Lung (tissue), 12 donors: ENCODE measurements around the gene INO80D. TPM values are rescaled to one million over a fixed set of nuclear protein-coding genes. Genes with fewer than 3 reads are reported as not detected.

Source experiments
- ATAC-seq: fragments of 200-7000 bp; cut with Tn5 transposase; one replicate; pipeline ENCODE4 v1.9.1; 2020; ENCODE audit warnings: moderate number of reproducible peaks; ENCODE audit not compliant: insufficient read depth, low FRiP score
- DNase-seq, 3 donors: peaks; one replicate each; pipeline ENCODE4 v3.0.0-alpha.2; 2013 to 2017
- H3K27ac ChIP-seq, 2 donors: one replicate each; pipeline ENCODE4 v1.5.1; 2013; ENCODE audit warnings: mild to moderate bottlenecking in 2 of 2, moderate library complexity in 2 of 2, control low read depth in 1 of 2, inconsistent platforms in 1 of 2, low read depth in 1 of 2, low read length in 1 of 2
- H3K27me3 ChIP-seq, 3 donors: one replicate each; pipeline ENCODE4 v1.5.1; 2013; ENCODE audit warnings: low read length in 2 of 3; ENCODE audit not compliant: control insufficient read depth in 3 of 3, insufficient read depth in 3 of 3
- H3K36me3 ChIP-seq, 4 donors: one replicate each; pipeline ENCODE4 v1.5.1; 2013; ENCODE audit warnings: low read length in 4 of 4, mild to moderate bottlenecking in 1 of 4, moderate library complexity in 1 of 4; ENCODE audit not compliant: control insufficient read depth in 4 of 4, insufficient read depth in 4 of 4
- H3K4me1 ChIP-seq, 5 donors: one replicate each; pipeline ENCODE4 v1.5.1; 2013; ENCODE audit warnings: low read length in 5 of 5, mild to moderate bottlenecking in 2 of 5, moderate library complexity in 1 of 5; ENCODE audit not compliant: control insufficient read depth in 5 of 5, insufficient read depth in 5 of 5
- H3K4me3 ChIP-seq: one replicate; pipeline ENCODE4 v1.5.1; 2013; ENCODE audit warnings: mild to moderate bottlenecking, control low read depth, moderate library complexity
- H3K9ac ChIP-seq, 2 donors: one replicate each; pipeline ENCODE4 v1.5.1; 2013; ENCODE audit warnings: low read length in 2 of 2, control low read depth in 1 of 2; ENCODE audit not compliant: insufficient read depth in 1 of 2
- H3K9me3 ChIP-seq, 4 donors: one replicate each; pipeline ENCODE4 v1.5.1; 2013; ENCODE audit warnings: low read length in 3 of 4, mild to moderate bottlenecking in 1 of 4, moderate library complexity in 1 of 4; ENCODE audit not compliant: control insufficient read depth in 4 of 4, insufficient read depth in 3 of 4
- WGBS, 2 donors: extraction: QIAGEN DNeasy Blood & Tissue Kit; methylation state at CpG; one replicate each; pipeline ENCODE4 v1.1.7; 2013; 5-methylcytosine and 5-hydroxymethylcytosine counted together
- polyA plus RNA-seq, 2 donors: library from polyadenylated mRNA; stranded (reverse); fragments of 200-250 nt; gene quantifications; one replicate each; pipeline ENCODE4 v1.2.1, GENCODE V29; 2013
- total RNA-seq, 2 donors: library from RNA; depleted of rRNA in 1 of 2; stranded (reverse); fragments of >200 nt in 1 of 2; gene quantifications; one replicate each; pipeline ENCODE4 v1.2.1, GENCODE V29; 2014 to 2021
- TF ChIP-seq, protein P1 (sequence below): IDR thresholded peaks from 2 replicates; pipeline ENCODE4 v1.5.1; 2012; ENCODE audit warnings: mild to moderate bottlenecking; ENCODE audit errors: control extremely low read depth, extremely low read depth
- donor health status: control.
- donor health status: control.
- donor health status: Bipolar disorder and iron deficiency.
- donor health status: healthy.
- donor health status: DM: yes; HTN: yes; CAD: no.

INO80D gene
- total and polyA plus RNA-seq, 4 donors = 1.9 to 33.5 (median 13.7) TPM

DNA sequence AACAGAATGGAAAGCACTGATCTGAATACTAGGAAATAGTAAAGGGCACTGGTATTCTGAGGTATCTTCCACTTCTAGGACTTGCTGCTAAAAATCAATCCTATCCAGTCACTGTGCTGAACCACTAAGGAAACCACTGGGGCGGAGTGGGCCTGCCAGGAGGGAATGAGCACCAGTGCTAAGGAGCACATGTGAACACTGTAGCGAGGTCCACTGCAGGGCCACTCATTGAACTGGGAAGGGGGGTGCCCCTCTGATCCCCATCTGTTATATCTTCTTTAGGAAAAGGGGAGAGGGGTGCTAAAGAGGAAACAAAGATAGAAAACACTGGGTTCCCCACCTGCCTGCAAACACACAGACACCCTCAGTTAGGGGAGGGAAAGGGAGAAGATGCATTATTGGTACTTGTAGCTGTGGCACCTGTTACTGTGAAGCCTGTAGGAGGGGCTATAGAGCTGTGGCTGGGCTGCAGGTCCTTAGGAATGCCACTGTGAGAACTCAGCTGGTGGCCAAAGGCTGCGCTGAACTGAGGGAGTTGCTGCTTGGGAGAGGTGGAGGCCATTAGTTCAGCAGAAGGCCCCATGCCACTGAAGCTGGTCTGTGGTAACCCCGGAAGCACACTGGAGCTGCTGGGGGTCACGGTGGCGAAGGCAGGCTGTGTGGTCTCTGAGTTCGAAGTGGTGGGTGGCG lies 81.8 kb downstream of the INO80D start:
- WGBS, 2 donors = 94 to 97% methylated on average over 8 of the region's 8 CpGs
- H3K4me3 ChIP-seq = no peak overlapping the region
- H3K27ac ChIP-seq = no peak overlapping the region
- TF ChIP-seq, protein P1, sequence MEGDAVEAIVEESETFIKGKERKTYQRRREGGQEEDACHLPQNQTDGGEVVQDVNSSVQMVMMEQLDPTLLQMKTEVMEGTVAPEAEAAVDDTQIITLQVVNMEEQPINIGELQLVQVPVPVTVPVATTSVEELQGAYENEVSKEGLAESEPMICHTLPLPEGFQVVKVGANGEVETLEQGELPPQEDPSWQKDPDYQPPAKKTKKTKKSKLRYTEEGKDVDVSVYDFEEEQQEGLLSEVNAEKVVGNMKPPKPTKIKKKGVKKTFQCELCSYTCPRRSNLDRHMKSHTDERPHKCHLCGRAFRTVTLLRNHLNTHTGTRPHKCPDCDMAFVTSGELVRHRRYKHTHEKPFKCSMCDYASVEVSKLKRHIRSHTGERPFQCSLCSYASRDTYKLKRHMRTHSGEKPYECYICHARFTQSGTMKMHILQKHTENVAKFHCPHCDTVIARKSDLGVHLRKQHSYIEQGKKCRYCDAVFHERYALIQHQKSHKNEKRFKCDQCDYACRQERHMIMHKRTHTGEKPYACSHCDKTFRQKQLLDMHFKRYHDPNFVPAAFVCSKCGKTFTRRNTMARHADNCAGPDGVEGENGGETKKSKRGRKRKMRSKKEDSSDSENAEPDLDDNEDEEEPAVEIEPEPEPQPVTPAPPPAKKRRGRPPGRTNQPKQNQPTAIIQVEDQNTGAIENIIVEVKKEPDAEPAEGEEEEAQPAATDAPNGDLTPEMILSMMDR = no peak
- no peaks in the 10 kb centered on the region for H3K27me3 ChIP-seq
- DNase-seq (no peak), ATAC-seq (no peak)
- peaks cover 18 to 42% (median 29%) of the 10 kb centered on the region in 4 donors for H3K36me3 ChIP-seq
- no peak overlapping the region for H3K9ac ChIP-seq
- peaks cover 0 to 2% (median 0%) of the 10 kb centered on the region in 4 donors for H3K9me3 ChIP-seq
- H3K4me1 ChIP-seq = no peaks in the 10 kb centered on the region

DNA sequence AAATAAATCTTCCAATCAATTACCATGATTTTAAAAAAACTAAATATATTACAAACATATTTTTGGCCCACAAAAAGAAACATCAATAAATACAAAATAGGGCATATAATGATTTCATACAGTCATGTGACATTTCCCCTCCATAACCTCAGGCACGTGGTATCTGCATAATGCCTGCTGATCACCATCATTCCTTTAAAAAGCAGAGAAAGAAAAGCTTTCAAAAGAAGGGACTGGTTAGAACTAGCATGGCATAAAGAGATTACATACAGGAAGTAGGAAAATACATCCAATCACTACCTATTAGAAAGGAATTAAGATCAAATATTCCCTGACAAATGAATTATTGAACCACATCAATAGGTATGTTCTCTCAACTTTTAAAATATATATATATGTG lies 83.5 kb downstream of the INO80D start:
- H3K36me3 ChIP-seq = peaks cover 24 to 43% (median 31%) of the 10 kb centered on the region in 4 donors
- H3K9me3 ChIP-seq = peaks cover 0 to 2% (median 0%) of the 10 kb centered on the region in 4 donors
- no peaks in the 10 kb centered on the region for H3K27me3 ChIP-seq
- DNase-seq = no peak
- no peaks in the 10 kb centered on the region for H3K4me1 ChIP-seq
- TF ChIP-seq, protein P1 = no peak
- 58 to 69% methylated on average over 1 of the region's 1 CpG for WGBS, 2 donors
- H3K4me3 ChIP-seq = no peak overlapping the region
- no peak overlapping the region for H3K9ac ChIP-seq
- H3K27ac ChIP-seq = no peak overlapping the region
- ATAC-seq = no peak

DNA sequence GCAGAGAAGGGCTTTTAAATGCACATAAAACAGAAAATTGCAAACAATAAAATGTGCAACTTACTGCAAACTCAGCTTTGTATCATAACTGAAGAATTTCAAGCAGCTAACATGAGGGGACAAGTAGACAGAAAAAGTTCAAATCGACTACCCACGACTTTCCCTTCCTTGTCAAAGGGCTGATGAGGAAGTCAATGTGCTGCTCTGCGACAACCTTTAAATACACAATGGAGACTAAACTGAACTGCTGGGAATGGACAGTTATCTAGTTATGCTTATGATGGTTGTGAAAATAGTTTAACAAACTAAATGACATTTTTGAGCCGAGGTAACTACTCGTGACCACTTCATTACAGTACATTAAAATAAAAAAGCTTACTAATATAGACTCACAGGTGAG lies 84.1 kb downstream of the INO80D start:
- Histone ChIP-seq H3K9ac (no peak overlapping the region), H3K36me3 (peaks cover 21 to 38% (median 29%) of the 10 kb centered on the region in 4 donors), H3K4me3 (no peak overlapping the region), H3K27ac (no peak overlapping the region), H3K27me3 (no peaks in the 10 kb centered on the region), H3K4me1 (no peaks in the 10 kb centered on the region), H3K9me3 (peaks cover 0 to 2% (median 0%) of the 10 kb centered on the region in 4 donors)
- TF ChIP-seq, protein P1 = no peak
- ATAC-seq (no peak), DNase-seq (no peak)
- 64 to 65% methylated on average over 5 of the region's 5 CpGs for WGBS, 2 donors
